Measurements from ENCODE around the gene PAQR7.

GRCh38 chr1:25899792-25900191 lies 24.3 kb upstream of the PAQR7 start:
- TF ChIP-seq SNAI2 (CRISPR knock-in tag; IDR thresholded peaks at IDR 0.05) (no peak), BACH2 (CRISPR knock-in tag; IDR thresholded peaks at IDR 0.05; ENCODE audit: borderline replicate concordance) (no peak), RARB (CRISPR knock-in tag; IDR thresholded peaks at IDR 0.05) (no peak), POU6F1 (CRISPR knock-in tag; IDR thresholded peaks at IDR 0.05; ENCODE audit: borderline replicate concordance, low read depth) (no peak), ARNTL (CRISPR knock-in tag; IDR thresholded peaks at IDR 0.05; ENCODE audit: borderline replicate concordance, low read depth) (no peak), ZC3H10 (CRISPR knock-in tag; IDR thresholded peaks at IDR 0.05) (no peak), ZFP30 (CRISPR knock-in tag; IDR thresholded peaks at IDR 0.05) (no peak), PATZ1 (CRISPR knock-in tag; IDR thresholded peaks at IDR 0.05; ENCODE audit: borderline replicate concordance) (no peak), TOX (CRISPR knock-in tag; IDR thresholded peaks at IDR 0.05; ENCODE audit: borderline replicate concordance) (no peak), CSDC2 (CRISPR knock-in tag; IDR thresholded peaks at IDR 0.05) (no peak), ISL1 (CRISPR knock-in tag; IDR thresholded peaks at IDR 0.05) (no peak), TSHZ2 (CRISPR knock-in tag; IDR thresholded peaks at IDR 0.05) (no peak), ZNF8 (CRISPR knock-in tag; IDR thresholded peaks at IDR 0.05) (no peak), ZNF565 (CRISPR knock-in tag; conservative IDR thresholded peaks at IDR 0.05; ENCODE audit: low read depth) (no peak)

Data from SK-N-SH treated with all-trans-retinoic acid at 6 μM for 48 hours (cell line).